Natural killer cell (primary cell): ENCODE results near the gene KIFAP3. TPM values are rescaled to one million over a fixed set of nuclear protein-coding genes. Genes with fewer than 3 reads are reported as not detected.

Experiments used
- ATAC-seq, 3 donors: fragments of 150-1000 bp in 2 of 3; fragments of 200-7000 bp in 1 of 3; cut with Tn5 transposase; 1 replicate in 1 of 3; 2 replicates in 2 of 3; pipeline ENCODE4 v1.10.0; 2021; ENCODE audit warnings: mild to moderate bottlenecking in 2 of 3, moderate library complexity in 2 of 3
- DNase-seq, 2 donors: peaks; one replicate each; pipeline versions ENCODE4 v3.0.0 to v3.0.0-alpha.2; 2013 to 2021; ENCODE audit warnings: mixed read lengths in 1 of 2
- H3K27ac ChIP-seq: one replicate; pipeline ENCODE4 v1.5.1; 2013; ENCODE audit warnings: mild to moderate bottlenecking, low read length
- H3K27me3 ChIP-seq: one replicate; pipeline ENCODE4 v1.6.1; 2013; ENCODE audit warnings: low read length; ENCODE audit not compliant: control insufficient read depth, insufficient read depth
- H3K36me3 ChIP-seq: one replicate; pipeline ENCODE4 v1.6.1; 2013; ENCODE audit warnings: low read length; ENCODE audit not compliant: control insufficient read depth, insufficient read depth
- H3K4me1 ChIP-seq: one replicate; pipeline ENCODE4 v1.6.1; 2013; ENCODE audit warnings: low read length; ENCODE audit not compliant: control insufficient read depth, insufficient read depth
- H3K4me3 ChIP-seq: one replicate; pipeline ENCODE4 v1.5.1; 2013; ENCODE audit warnings: low read length
- H3K9me3 ChIP-seq: one replicate; pipeline ENCODE4 v1.6.1; 2013; ENCODE audit warnings: low read length; ENCODE audit not compliant: control insufficient read depth, insufficient read depth
- H3K27ac Mint-ChIP-seq, 2 donors: one replicate each; pipeline ENCODE4 v1.8.0; 2022; ENCODE audit warnings: mild to moderate bottlenecking in 2 of 2, mixed read lengths in 2 of 2, moderate library complexity in 1 of 2
- H3K27me3 Mint-ChIP-seq, 2 donors: one replicate each; pipeline ENCODE4 v1.8.0; 2022; ENCODE audit warnings: low read depth in 2 of 2, mixed read lengths in 2 of 2
- H3K36me3 Mint-ChIP-seq: one replicate; pipeline ENCODE4 v1.8.0; 2022; ENCODE audit warnings: mixed read lengths
- H3K4me1 Mint-ChIP-seq, 2 donors: one replicate each; pipeline ENCODE4 v1.8.0; 2022; ENCODE audit warnings: mixed read lengths in 2 of 2
- H3K4me3 Mint-ChIP-seq: one replicate; pipeline ENCODE4 v1.8.0; 2022; ENCODE audit warnings: mild to moderate bottlenecking, moderate library complexity, mixed read lengths
- H3K9me3 Mint-ChIP-seq, 2 donors: one replicate each; pipeline ENCODE4 v1.8.0; 2022; ENCODE audit warnings: mixed read lengths in 2 of 2
- CTCF ChIP-seq: fragments of 200-600 bp; IDR thresholded peaks from one replicate; pipeline ENCODE4 v1.8.0; 2022; ENCODE audit warnings: antibody characterized with exemption
- WGBS: methylation state at CpG from one replicate; pipeline ENCODE4 v1.1.7; 2013; ENCODE audit warnings: missing lambda C conversion rate; ENCODE audit not compliant: insufficient coverage; 5-methylcytosine and 5-hydroxymethylcytosine counted together
- intact Hi-C: fragments of 100-400 bp; cut with micrococcal nuclease; formaldehyde crosslinking; loops from one replicate; pipeline ENCODE4 v1.14.2; 2022
- total RNA-seq, 4 donors: library from RNA; stranded (reverse); fragments of 120-200 nt in 1 of 4; gene quantifications; one replicate each; pipeline versions ENCODE4 v1.2.3 to v1.2.4, GENCODE V29; 2013 to 2022

KIFAP3 gene
- total RNA-seq, 3 donors from 2014 or later (not counting 1 experiment from before 2014, with no cell fraction given), result 31.0 to 34.3 (median 33.7) TPM

- no peak for DNase-seq
- Histone ChIP-seq H3K4me3 (no peak overlapping the region), H3K9me3 (no peaks in the 10 kb centered on the region)
Observed at GRCh38 chr1:169882039-169882511, 192.4 kb downstream of the KIFAP3 start.

DNA sequence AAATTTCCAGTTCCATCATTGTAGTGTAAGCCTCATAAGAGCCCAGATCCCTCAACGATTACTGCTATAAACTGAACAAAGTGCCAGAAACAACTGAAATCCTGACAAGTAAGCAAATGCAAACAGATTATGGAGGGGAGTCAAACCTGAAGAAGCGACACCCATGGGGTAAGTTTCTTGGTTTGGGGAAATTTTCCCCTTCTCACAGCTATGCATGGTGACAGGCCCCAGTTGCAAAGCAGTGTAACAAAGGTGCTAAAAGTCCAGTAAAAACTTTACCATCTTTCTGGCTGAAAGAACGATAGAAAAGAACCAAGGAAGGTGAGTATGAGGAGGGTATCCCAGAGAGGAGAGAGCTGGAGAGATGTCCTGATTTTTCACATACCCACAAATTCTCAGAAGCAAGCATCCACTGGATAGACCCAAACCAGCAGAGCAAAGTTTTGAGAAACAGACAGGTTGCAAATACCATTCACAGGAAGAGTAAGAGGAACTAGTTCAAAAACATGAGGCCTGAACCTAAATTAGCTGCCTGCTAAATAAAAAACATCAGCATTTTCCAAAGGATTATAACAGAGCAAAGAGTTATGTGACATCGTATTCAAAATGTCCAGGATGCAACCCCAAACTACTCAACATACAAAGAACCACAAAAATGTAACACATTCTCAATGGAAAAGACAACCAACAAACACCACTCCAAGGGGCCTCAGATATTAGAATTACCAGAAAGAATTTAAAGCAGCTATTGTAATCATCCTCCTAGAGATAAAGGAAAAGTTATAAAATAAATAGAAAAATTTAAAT, 195.3 kb downstream of the KIFAP3 start:
- H3K4me3 Mint-ChIP-seq, result no peak overlapping the region
- no peaks in the 10 kb centered on the region for H3K27me3 ChIP-seq
- intact Hi-C loops, result no loop called here
- peaks cover 13 to 33% of the 10 kb centered on the region in 2 donors for H3K4me1 Mint-ChIP-seq
- DNase-seq (no peak), ATAC-seq (no peak)
- WGBS, result 63% methylated on average over 4 of the region's 4 CpGs
- H3K9me3 Mint-ChIP-seq, result no peaks in the 10 kb centered on the region
- peak overlapping the region; percentile 10 to 11 for H3K27ac Mint-ChIP-seq
- TF ChIP-seq CTCF, result no peak
- peaks cover 34% of the 10 kb centered on the region for H3K36me3 ChIP-seq
- H3K9me3 ChIP-seq, result no peaks in the 10 kb centered on the region
- no peaks in the 10 kb centered on the region for H3K4me1 ChIP-seq
- no peaks in the 10 kb centered on the region for H3K27me3 Mint-ChIP-seq
- no peak overlapping the region for H3K27ac ChIP-seq
- no peak overlapping the region for H3K4me3 ChIP-seq
- H3K36me3 Mint-ChIP-seq, result peaks cover 3% of the 10 kb centered on the region

More at GRCh38 chr1:169882039-169882511, 192.4 kb downstream of the KIFAP3 start:
- Mint-ChIP-seq H3K4me1 (peaks cover 11 to 36% of the 10 kb centered on the region in 2 donors), H3K36me3 (peaks cover 14% of the 10 kb centered on the region), H3K9me3 (no peaks in the 10 kb centered on the region), H3K4me3 (no peak overlapping the region), H3K27me3 (no peaks in the 10 kb centered on the region), H3K27ac (peak overlapping the region in 1 of 2 donors; percentile 79)
- Histone ChIP-seq H3K36me3 (peaks cover 29% of the 10 kb centered on the region), H3K27ac (no peak overlapping the region), H3K4me1 (no peaks in the 10 kb centered on the region), H3K27me3 (no peaks in the 10 kb centered on the region)
- intact Hi-C loops, result no loop called here
- TF ChIP-seq CTCF, result no peak
- WGBS, result 96% methylated on average over 20 of the region's 20 CpGs
- ATAC-seq, result no peak

DNA sequence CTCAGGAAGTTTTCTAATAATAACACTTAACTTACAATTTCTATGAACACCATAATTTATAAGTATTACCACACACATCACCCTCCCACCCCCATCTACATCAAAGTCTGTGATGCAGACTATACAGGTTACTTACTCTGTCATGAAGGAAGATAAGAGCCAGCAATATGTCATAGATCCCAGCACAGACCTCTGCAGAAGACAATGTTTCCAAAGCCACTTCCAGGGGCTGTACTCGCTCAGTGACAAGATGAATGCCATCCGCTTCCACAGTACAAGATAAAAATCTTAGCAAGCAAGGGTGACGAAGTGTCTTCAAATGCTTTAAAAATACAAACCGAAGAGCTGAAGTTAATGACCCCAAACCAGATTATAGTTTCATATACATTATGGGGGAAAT, 196.0 kb downstream of the KIFAP3 start:
- no peak for TF ChIP-seq CTCF
- DNase-seq (no peak), ATAC-seq (no peak)
- Histone ChIP-seq H3K9me3 (no peaks in the 10 kb centered on the region), H3K4me3 (no peak overlapping the region), H3K27me3 (no peaks in the 10 kb centered on the region), H3K27ac (no peak overlapping the region), H3K4me1 (no peaks in the 10 kb centered on the region), H3K36me3 (peaks cover 41% of the 10 kb centered on the region)
- H3K27me3 Mint-ChIP-seq, result no peaks in the 10 kb centered on the region
- no peaks in the 10 kb centered on the region for H3K9me3 Mint-ChIP-seq
- peak overlapping the region in 1 of 2 donors; percentile 10 for H3K27ac Mint-ChIP-seq
- H3K4me3 Mint-ChIP-seq, result no peak overlapping the region
- peaks cover 17 to 38% of the 10 kb centered on the region in 2 donors for H3K4me1 Mint-ChIP-seq
- WGBS, result 100% methylated on average over 3 of the region's 4 CpGs
- peaks cover 10% of the 10 kb centered on the region for H3K36me3 Mint-ChIP-seq
- intact Hi-C loops, result no loop called here
